H1 (cell line): ENCODE measurements around the gene AGAP3.

Experiments
- HDAC2 ChIP-seq, 2 experiments: fragments of 300-600 bp in 1 of 2; sonication (generic) in 1 of 2; IDR thresholded peaks; 2 replicates each; pipeline ENCODE4 v1.6.1; 2011 to 2012; ENCODE audit warnings: low read depth in 2 of 2, low read length in 2 of 2, mild to moderate bottlenecking in 2 of 2, moderate library complexity in 2 of 2, borderline replicate concordance in 1 of 2, inconsistent platforms in 1 of 2
- HDAC6 ChIP-seq: IDR thresholded peaks from one replicate; pipeline ENCODE4 v1.7.1; 2012; ENCODE audit warnings: low read depth, mild to moderate bottlenecking, inconsistent platforms, low read length, moderate library complexity
- JUND ChIP-seq: IDR thresholded peaks from 2 replicates; pipeline ENCODE4 v1.6.1; 2011; ENCODE audit warnings: mild to moderate bottlenecking, improper control_type of control experiment, low read length
- POU5F1 ChIP-seq: IDR thresholded peaks from 2 replicates; pipeline ENCODE4 v1.6.1; 2011; ENCODE audit warnings: low read depth, mild to moderate bottlenecking, low read length, moderate library complexity
- RAD21 ChIP-seq, 2 experiments: IDR thresholded peaks in 1 of 2; conservative IDR thresholded peaks in 1 of 2; 2 replicates each; pipeline ENCODE4 v1.6.1; 2011; ENCODE audit warnings: low read depth in 2 of 2, low read length in 2 of 2, improper control_type of control experiment in 1 of 2, inconsistent platforms in 1 of 2, mild to moderate bottlenecking in 1 of 2, moderate library complexity in 1 of 2
- RFX5 ChIP-seq: IDR thresholded peaks from 2 replicates; pipeline ENCODE4 v1.6.1; 2011; ENCODE audit warnings: low read depth, low read length, improper control_type of control experiment, borderline replicate concordance
- TF ChIP-seq, protein P1 (sequence below): IDR thresholded peaks from 2 replicates; pipeline ENCODE4 v1.6.1; 2012; ENCODE audit warnings: inconsistent platforms
- TF ChIP-seq, protein P2 (sequence below), 3 experiments: IDR thresholded peaks; 1 replicate in 2 of 3; 2 replicates in 1 of 3; pipeline versions ENCODE4 v1.5.1 to v1.6.1; 2011; ENCODE audit warnings: low read length in 3 of 3, mild to moderate bottlenecking in 3 of 3, inconsistent platforms in 2 of 3, low read depth in 1 of 3, moderate library complexity in 1 of 3; ENCODE audit not compliant: insufficient read depth in 1 of 3; ENCODE audit errors: control extremely low read depth in 1 of 3
- TF ChIP-seq, protein P3 (sequence below): IDR thresholded peaks from 2 replicates; pipeline ENCODE4 v1.6.1; 2011; ENCODE audit warnings: low read depth, mild to moderate bottlenecking, low read length; ENCODE audit not compliant: insufficient read depth

DNA sequence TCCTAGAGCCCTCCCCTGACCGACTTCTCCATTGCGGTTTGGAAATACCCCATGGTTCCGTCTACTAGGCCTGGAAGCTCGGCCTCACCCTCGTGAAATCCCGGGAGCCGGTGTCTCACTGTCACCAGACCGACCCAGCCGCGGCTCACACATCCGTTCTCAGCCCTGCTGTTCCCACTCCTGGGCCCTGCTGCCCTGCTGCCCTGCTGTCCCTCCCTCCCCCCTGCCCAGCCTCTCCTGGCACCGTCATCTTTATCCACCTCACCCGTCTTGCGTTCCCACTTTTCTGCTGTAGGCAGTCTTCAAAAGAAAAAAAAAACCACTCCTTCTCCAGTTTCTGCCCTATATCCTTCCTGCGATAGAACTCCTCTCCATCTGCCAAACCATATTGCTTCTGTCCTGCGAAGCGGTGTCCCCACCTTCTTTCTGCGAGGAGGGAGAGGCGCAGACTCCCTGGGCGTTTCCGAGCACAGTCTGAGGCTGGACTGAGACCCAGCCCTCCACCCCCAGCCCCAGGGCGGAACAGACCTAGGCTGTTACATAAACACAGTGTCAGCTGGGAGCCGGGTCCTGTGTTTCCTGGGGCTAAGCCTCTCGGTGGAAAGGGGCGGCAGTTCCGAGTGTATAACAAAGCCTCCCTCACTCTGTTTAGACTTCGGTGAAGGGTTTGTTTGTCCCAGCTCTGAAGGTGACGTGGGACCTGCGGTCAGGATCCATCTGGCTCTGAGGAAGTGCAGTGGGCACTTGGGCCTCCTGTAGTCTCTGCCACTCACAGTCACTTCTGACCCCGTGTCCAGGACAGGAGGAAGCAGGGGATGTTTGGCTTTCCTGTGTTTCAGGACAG lies 2.8 kb downstream of the AGAP3 start:
- TF ChIP-seq, protein P1, sequence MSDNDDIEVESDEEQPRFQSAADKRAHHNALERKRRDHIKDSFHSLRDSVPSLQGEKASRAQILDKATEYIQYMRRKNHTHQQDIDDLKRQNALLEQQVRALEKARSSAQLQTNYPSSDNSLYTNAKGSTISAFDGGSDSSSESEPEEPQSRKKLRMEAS: no peak
- TF ChIP-seq, protein P2, sequence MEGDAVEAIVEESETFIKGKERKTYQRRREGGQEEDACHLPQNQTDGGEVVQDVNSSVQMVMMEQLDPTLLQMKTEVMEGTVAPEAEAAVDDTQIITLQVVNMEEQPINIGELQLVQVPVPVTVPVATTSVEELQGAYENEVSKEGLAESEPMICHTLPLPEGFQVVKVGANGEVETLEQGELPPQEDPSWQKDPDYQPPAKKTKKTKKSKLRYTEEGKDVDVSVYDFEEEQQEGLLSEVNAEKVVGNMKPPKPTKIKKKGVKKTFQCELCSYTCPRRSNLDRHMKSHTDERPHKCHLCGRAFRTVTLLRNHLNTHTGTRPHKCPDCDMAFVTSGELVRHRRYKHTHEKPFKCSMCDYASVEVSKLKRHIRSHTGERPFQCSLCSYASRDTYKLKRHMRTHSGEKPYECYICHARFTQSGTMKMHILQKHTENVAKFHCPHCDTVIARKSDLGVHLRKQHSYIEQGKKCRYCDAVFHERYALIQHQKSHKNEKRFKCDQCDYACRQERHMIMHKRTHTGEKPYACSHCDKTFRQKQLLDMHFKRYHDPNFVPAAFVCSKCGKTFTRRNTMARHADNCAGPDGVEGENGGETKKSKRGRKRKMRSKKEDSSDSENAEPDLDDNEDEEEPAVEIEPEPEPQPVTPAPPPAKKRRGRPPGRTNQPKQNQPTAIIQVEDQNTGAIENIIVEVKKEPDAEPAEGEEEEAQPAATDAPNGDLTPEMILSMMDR (IDR thresholded peaks at IDR 0.05; ENCODE audit: control extremely low read depth in 1 of 3, insufficient read depth in 1 of 3, low read depth in 1 of 3, low read length in 3 of 3): no peak
- TF ChIP-seq, protein P3, sequence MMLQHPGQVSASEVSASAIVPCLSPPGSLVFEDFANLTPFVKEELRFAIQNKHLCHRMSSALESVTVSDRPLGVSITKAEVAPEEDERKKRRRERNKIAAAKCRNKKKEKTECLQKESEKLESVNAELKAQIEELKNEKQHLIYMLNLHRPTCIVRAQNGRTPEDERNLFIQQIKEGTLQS: no peak
- TF ChIP-seq RAD21 (IDR thresholded peaks at IDR 0.05 in 1 of 2, conservative IDR thresholded peaks at IDR 0.05 in 1 of 2; ENCODE audit: low read depth in 2 of 2, low read length in 2 of 2) (no peak), POU5F1 (no peak), RFX5 (no peak), HDAC6 (no peak), JUND (no peak), HDAC2 (IDR thresholded peaks at IDR 0.05; ENCODE audit: borderline replicate concordance in 1 of 2, low read depth in 2 of 2, low read length in 2 of 2) (no peak)
